WERI-Rb-1 (cell line): ENCODE data around the gene TKTL1.
"Not testable (repeated sequence)": the region's sequence is repeated elsewhere in the genome, so short reads cannot be mapped to it uniquely, and the experiment has no call there.

ENCODE experiments used
- DNase-seq: peaks from one replicate; pipeline ENCODE4 v3.0.0-alpha.2; 2020
- H3K27ac ChIP-seq: fragments of 250-450 bp; sonication (Bioruptor Pico); 2 replicates; pipeline ENCODE4 v1.5.1; 2020; ENCODE audit warnings: mild to moderate bottlenecking, moderate library complexity
- H3K27me3 ChIP-seq: fragments of 250-450 bp; sonication (Bioruptor Pico); 2 replicates; pipeline ENCODE4 v1.5.1; 2021; ENCODE audit warnings: mild to moderate bottlenecking, low read depth, moderate library complexity; ENCODE audit not compliant: insufficient read depth, severe bottlenecking
- H3K36me3 ChIP-seq: fragments of 250-450 bp; sonication (Bioruptor Pico); 2 replicates; pipeline ENCODE4 v1.5.1; 2020; ENCODE audit warnings: mild to moderate bottlenecking, moderate library complexity
- H3K4me3 ChIP-seq: 2 replicates; pipeline ENCODE4 v1.5.1; 2011; ENCODE audit warnings: low read depth, mild to moderate bottlenecking, control low read depth, low read length
- H3K9me3 ChIP-seq: fragments of 250-450 bp; sonication (Bioruptor Pico); 2 replicates; pipeline ENCODE4 v1.5.1; 2021; ENCODE audit warnings: mild to moderate bottlenecking, moderate library complexity; ENCODE audit not compliant: severe bottlenecking
- TF ChIP-seq, protein P1 (sequence below): IDR thresholded peaks from 2 replicates; pipeline ENCODE4 v1.5.1; 2011; ENCODE audit warnings: low read depth, mild to moderate bottlenecking, control low read depth, inconsistent platforms, low read length

TKTL1 gene

DNA sequence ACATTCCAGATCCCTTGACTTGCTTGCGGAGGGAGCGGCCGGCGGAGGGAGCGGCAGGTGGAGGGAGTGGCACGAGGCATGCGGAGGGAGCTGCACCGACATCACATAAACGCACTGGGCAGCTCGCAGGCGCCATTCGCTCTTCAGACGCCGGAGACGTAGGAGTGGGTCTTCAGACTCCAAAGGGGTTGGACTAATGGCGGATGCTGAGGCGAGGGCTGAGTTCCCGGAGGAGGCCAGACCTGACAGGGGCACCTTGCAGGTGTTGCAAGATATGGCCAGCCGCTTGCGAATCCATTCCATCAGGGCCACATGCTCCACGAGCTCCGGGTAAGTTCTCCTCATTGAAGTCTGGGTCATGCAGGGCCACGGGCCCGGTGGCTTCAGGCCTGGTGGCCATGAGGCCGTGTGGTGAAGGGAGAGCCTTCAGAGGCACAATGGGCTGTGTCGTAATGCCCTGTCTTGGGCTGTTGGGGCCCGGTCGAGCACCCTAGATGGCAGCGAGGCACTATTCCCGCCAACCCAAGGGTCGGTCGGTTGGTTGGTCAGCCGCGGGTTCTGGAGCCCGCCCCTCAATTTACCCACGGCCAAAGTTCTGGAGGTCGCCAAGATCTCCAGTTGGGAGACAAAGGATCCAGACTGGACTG is at the start of gene TKTL1:
Gene TKTL1 (plus strand): TSS at position 132 of the 647 bp plus-strand sequence. CDS start 65 bp downstream, at position 197.
- DNase-seq: no peak
- Histone ChIP-seq H3K4me3 (no peak within 1 kb of the TSS), H3K9me3 (peaks cover 9% of the 10 kb centered on the region), H3K36me3 (no peaks in the 10 kb centered on the region), H3K27me3 (peaks cover 8% of the 10 kb centered on the region), H3K27ac (no peak within 1 kb of the TSS)
- TF ChIP-seq, protein P1, sequence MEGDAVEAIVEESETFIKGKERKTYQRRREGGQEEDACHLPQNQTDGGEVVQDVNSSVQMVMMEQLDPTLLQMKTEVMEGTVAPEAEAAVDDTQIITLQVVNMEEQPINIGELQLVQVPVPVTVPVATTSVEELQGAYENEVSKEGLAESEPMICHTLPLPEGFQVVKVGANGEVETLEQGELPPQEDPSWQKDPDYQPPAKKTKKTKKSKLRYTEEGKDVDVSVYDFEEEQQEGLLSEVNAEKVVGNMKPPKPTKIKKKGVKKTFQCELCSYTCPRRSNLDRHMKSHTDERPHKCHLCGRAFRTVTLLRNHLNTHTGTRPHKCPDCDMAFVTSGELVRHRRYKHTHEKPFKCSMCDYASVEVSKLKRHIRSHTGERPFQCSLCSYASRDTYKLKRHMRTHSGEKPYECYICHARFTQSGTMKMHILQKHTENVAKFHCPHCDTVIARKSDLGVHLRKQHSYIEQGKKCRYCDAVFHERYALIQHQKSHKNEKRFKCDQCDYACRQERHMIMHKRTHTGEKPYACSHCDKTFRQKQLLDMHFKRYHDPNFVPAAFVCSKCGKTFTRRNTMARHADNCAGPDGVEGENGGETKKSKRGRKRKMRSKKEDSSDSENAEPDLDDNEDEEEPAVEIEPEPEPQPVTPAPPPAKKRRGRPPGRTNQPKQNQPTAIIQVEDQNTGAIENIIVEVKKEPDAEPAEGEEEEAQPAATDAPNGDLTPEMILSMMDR: no peak

DNA sequence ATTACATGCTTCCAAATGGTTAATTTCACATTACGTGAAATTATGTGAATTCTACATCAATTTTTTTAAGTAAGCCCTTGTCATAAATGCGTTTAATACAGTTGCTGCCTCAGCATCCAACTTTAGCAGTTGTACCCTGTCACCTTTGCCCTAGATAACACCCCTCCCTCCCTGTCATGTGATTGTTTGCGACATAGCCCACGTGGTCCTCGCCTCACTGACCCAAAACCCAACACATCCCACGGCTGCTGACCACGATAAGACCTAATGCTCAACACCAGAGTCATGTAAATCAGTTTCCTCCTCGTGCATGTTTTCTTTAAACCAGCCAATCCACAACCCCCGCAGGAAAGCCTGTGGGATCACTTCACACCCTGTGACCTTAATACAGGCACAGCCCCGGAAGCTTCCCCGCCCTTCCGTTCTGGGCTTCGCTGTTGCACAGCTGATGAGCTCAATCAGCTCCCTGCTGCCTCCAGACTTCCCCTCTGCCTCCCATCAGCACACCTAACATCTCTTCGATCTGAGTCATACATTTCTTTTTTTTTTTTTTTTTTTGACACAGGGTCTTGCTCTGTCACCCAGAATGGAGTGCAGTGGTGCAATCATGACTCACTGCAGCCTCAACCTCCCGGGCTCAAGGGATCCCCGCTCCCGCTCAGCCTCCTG is 48.1 kb upstream of the TKTL1 start:
- H3K27ac ChIP-seq, H3K4me3 ChIP-seq, DNase-seq, H3K27me3 ChIP-seq, H3K9me3 ChIP-seq, H3K36me3 ChIP-seq: not testable (repeated sequence)

DNA sequence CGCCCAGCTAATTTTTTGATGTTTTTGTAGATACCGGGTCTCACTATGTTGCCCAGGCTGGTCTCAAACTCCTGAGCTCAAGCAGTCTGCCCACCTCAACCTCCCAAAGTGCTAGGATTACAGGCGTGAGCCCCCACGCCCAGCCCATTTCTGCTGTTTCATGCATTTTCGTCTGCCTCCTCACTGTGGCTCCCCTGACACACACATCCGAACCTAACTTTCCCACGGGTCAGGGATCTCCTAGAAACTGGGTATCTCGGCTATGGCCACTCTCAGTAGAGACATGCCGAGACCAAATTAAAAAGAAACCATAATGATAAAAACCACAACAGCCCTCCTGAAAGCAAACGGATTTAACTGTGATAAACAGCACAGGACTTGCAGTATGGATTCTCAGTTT is 47.5 kb upstream of the TKTL1 start:
- H3K9me3 ChIP-seq, H3K27ac ChIP-seq, H3K36me3 ChIP-seq, H3K27me3 ChIP-seq, H3K4me3 ChIP-seq, DNase-seq: not testable (repeated sequence)

- H3K9me3 ChIP-seq, H3K27ac ChIP-seq, H3K36me3 ChIP-seq, DNase-seq, H3K27me3 ChIP-seq, H3K4me3 ChIP-seq: not testable (repeated sequence)
These were observed 38.3 kb upstream of the TKTL1 start, which contains the start of gene OPN1MW3 for GRCh38 chrX:154257282-154257681. TSS of gene OPN1MW3 (plus strand) at chrX:154257582. CDS start at chrX:154257620, 38 bp downstream.

DNA sequence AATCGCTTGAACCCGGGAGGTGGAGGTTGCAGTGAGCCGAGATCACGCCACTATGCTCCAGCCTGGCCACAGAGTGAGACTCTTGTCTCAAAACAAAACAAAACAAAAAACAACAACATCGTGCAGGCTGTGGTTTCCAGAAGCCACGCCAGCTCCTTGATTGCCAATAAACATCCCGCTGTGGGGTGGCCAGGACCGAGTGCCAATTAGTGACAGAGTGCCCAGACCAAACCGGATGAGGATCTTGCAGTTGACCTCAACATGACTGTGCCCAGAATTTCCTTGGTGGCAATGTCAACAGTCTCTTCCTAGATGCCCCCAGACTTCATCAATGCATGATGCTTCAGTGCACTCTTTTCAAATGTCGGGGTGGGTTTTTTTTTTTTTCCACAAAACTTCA is 36.9 kb upstream of the TKTL1 start:
- not testable (repeated sequence) for DNase-seq, H3K27me3 ChIP-seq, H3K27ac ChIP-seq, H3K4me3 ChIP-seq, H3K36me3 ChIP-seq, H3K9me3 ChIP-seq

DNA sequence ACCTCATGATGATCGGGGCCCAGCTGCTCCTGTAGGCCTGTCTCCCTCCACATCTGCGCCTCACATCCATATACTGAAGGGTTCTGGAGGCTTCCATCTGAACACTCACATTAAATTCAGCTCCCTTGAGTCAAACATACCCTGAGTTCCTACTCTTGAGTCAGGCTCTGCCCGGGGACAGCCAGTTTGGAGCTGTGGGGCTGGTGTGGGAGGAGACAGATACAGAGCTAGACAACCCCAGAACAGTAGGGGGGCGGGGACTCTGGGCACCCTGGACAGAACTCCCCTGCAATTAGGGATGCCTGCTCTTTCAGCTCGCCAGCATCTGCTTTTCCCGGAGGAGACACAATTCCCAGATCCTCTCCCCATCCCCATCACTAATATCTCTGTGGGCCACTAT is 32.5 kb upstream of the TKTL1 start:
- not testable (repeated sequence) for DNase-seq, H3K36me3 ChIP-seq, H3K27ac ChIP-seq, H3K4me3 ChIP-seq, H3K9me3 ChIP-seq, H3K27me3 ChIP-seq

DNA sequence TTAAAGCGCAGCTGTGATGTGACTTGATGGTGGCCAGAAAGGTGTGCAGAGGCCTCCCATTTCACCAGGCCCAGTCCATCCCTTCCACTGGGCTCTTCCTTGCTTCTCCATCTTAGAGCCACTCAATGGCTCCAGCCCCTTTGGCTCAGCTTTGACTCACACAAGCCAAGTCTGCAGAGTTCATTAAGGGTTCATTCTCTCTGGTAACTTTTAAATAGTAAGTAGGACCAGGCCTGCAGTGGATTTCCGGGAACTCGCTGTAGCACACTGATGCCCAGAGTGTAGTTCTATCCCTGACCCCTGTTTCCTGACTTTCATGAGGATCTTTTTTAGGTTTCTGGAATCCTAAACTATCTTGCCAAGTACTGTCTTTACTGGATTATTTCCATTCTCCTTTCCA is 26.4 kb upstream of the TKTL1 start:
- not testable (repeated sequence) for H3K4me3 ChIP-seq, H3K36me3 ChIP-seq, H3K27me3 ChIP-seq, H3K9me3 ChIP-seq, DNase-seq, H3K27ac ChIP-seq

- H3K9me3 ChIP-seq, H3K36me3 ChIP-seq, H3K27me3 ChIP-seq: not testable (repeated sequence)
These were observed 10.9 kb upstream of the TKTL1 start for GRCh38 chrX:154284489-154285338.

DNA sequence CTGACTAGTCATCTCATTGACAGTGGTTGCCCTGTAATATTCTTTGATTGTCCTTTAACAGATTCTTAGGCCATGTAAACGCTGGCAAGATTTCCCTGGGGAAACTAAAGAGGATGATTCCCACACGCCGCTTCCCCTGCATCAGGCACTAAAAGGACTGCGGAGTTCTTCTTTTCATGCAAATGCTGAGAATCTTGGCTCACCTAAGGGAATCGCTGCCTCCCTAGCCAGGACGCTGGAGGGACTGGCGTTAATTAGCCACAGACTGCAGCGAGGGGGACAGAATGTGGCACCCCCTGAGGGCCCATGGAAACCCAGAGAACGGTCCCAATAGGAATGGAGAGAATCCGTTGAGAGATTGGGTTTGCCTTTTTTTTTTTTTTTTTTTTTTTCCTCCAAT is 9.2 kb upstream of the TKTL1 start:
- not testable (repeated sequence) for H3K27me3 ChIP-seq, H3K27ac ChIP-seq, H3K9me3 ChIP-seq, DNase-seq, H3K4me3 ChIP-seq, H3K36me3 ChIP-seq

More at GRCh38 chrX:154284489-154285338, 10.9 kb upstream of the TKTL1 start:
- H3K4me3 ChIP-seq, DNase-seq, H3K27ac ChIP-seq: not testable (repeated sequence)
